ENCODE measurements around the gene FILIP1L. TPM values are rescaled to one million over a fixed set of nuclear protein-coding genes. Genes with fewer than 3 reads are reported as not detected.

FILIP1L gene
- total RNA-seq, 1 experiment from 2014 or later: 0.07 TPM

- Histone ChIP-seq H4K20me1 (ENCODE audit: control insufficient read depth, insufficient read depth, insufficient read length) (no peaks in the 10 kb centered on the region), H3K27ac (ENCODE audit: insufficient read length, low read depth, low read length) (no peak overlapping the region), H3K79me2 (ENCODE audit: insufficient read depth, low read length) (no peaks in the 10 kb centered on the region)
Measured at GRCh38 chr3:99871231-99872045, 242.9 kb downstream of the FILIP1L start.

More at GRCh38 chr3:99871231-99872045, 242.9 kb downstream of the FILIP1L start:
- TF ChIP-seq CTCF (conservative IDR thresholded peaks at IDR 0.05): no peak
- no peak overlapping the region for H2BK12ac ChIP-seq (ENCODE audit: insufficient read length, low read depth, low read length)
- H3K14ac ChIP-seq (ENCODE audit: insufficient read depth, low read length): no peak overlapping the region
- H2BK5ac ChIP-seq (ENCODE audit: insufficient read length, low read length): no peak overlapping the region
- H4K91ac ChIP-seq (ENCODE audit: insufficient read length, low read depth, low read length): no peak overlapping the region
- peaks cover 10 to 12% of the 10 kb centered on the region in 2 experiments for H3K4me1 Mint-ChIP-seq
- H2BK15ac ChIP-seq (ENCODE audit: low read depth, low read length): no peak overlapping the region
- no peak overlapping the region for H2BK120ac ChIP-seq (ENCODE audit: low read depth, low read length, poor library complexity, severe bottlenecking)
- H3K56ac ChIP-seq (ENCODE audit: insufficient read length, low read depth, low read length): no peak overlapping the region
- H3K9me3 Mint-ChIP-seq: no peaks in the 10 kb centered on the region
- no peak overlapping the region for H3K4me2 ChIP-seq (ENCODE audit: insufficient read depth, insufficient read length, low read length)
- no peak overlapping the region for H4K8ac ChIP-seq (replicated peaks; ENCODE audit: insufficient read length, low read depth, low read length)
- H3K79me1 ChIP-seq (ENCODE audit: insufficient read depth, low read depth, low read length, poor library complexity, severe bottlenecking): no peaks in the 10 kb centered on the region
- H3K27me3 ChIP-seq (ENCODE audit: insufficient read depth, low read length): peaks cover 2% of the 10 kb centered on the region; the same call in 1 of the 2 replicates
- H3T11ph ChIP-seq (ENCODE audit: low read length): no peak overlapping the region
- no peak overlapping the region for H3K4ac ChIP-seq (ENCODE audit: low read depth, low read length)
- no peak overlapping the region for H2AK5ac ChIP-seq (ENCODE audit: insufficient read length, low read length)
- no peak overlapping the region for H3K23ac ChIP-seq (ENCODE audit: insufficient read length, low read depth, low read length)
- no CpG with 5 or more reads among the region's 4 CpGs for WGBS (ENCODE audit: extremely low coverage, insufficient read length, low lambda C conversion rate)
- no peaks in the 10 kb centered on the region for H3K36me3 Mint-ChIP-seq (ENCODE audit: insufficient read depth in 1 of 3, low read depth in 3 of 3)
- no peak for DNase-seq
- H3K18ac ChIP-seq (ENCODE audit: insufficient read length, low read depth, low read length): no peak overlapping the region
- H3K9me3 ChIP-seq (ENCODE audit: control insufficient read depth, low read depth, low read length): no peaks in the 10 kb centered on the region
- H3K9ac ChIP-seq (ENCODE audit: extremely low read depth, insufficient read length, low read length): no peak overlapping the region
- no peak overlapping the region for H3K4me3 Mint-ChIP-seq
- no peak overlapping the region for H3K27ac Mint-ChIP-seq
- peaks cover 96% of the 10 kb centered on the region for H3K27me3 Mint-ChIP-seq (ENCODE audit: low read depth)
- no peak overlapping the region for H2AFZ ChIP-seq (ENCODE audit: low read length)
- no peaks in the 10 kb centered on the region for H3K4me1 ChIP-seq (ENCODE audit: insufficient read depth, low read length)
- no peak overlapping the region for H4K5ac ChIP-seq (ENCODE audit: insufficient read length, low read depth, low read length)
- H2BK20ac ChIP-seq (ENCODE audit: low read depth, low read length, poor library complexity, severe bottlenecking): no peak overlapping the region
- peaks cover 4% of the 10 kb centered on the region for H3K23me2 ChIP-seq (ENCODE audit: insufficient read length, low read depth, low read length, poor library complexity, severe bottlenecking)
